Measurements from ENCODE around the gene SLC26A1. TPM values are rescaled to one million over a fixed set of nuclear protein-coding genes. Genes with fewer than 3 reads are reported as not detected.

The SLC26A1 gene
- total and polyA plus RNA-seq, 2 donors: 0.05 to 0.20 TPM

DNA sequence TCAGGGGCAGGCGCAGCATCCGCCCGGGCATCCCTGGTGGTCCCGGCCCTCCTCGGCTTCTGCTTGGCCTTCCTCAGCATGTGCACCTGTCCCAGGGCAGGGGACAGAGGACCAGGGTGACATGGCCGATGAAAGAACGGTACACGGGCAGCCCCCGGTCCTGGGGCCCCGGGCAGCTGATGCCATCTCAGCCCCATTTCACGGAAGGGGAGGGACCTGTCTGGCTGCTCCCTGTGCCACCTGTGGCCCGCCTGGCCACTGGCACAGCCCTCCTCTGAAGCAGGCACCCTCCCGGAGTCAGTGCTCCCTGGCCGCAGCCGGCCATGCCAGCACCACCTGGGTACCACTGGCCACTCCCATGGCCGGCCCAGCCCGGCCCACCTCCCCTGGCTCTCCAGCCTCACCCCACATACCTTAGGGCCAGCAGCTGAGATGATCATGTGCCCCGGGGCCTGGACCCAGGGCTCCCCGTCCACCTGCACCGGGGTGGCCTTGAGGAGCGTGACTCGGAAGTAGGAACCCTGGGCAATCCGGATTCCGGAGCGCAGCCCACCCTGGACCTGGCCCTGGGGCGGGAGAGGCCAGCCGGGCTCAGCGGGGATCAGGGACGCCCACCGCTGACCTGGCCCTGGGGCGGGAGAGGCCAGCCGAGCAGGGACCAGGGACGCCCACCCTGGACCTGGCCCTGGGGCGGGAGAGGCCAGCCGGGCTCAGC, 32.4 kb downstream of the SLC26A1 start:
- Histone ChIP-seq H3K4me3 (ENCODE audit: low read depth, low read length) (no peak overlapping the region), H3K4me1 (ENCODE audit: insufficient read depth) (no peaks in the 10 kb centered on the region), H3K27ac (ENCODE audit: low read depth) (no peak overlapping the region), H3K36me3 (ENCODE audit: insufficient read depth) (peaks cover 8% of the 10 kb centered on the region)
- 92% methylated on average over 35 of the region's 35 CpGs for WGBS
- DNase-seq (ENCODE audit: extremely low spot score): no peak

DNA sequence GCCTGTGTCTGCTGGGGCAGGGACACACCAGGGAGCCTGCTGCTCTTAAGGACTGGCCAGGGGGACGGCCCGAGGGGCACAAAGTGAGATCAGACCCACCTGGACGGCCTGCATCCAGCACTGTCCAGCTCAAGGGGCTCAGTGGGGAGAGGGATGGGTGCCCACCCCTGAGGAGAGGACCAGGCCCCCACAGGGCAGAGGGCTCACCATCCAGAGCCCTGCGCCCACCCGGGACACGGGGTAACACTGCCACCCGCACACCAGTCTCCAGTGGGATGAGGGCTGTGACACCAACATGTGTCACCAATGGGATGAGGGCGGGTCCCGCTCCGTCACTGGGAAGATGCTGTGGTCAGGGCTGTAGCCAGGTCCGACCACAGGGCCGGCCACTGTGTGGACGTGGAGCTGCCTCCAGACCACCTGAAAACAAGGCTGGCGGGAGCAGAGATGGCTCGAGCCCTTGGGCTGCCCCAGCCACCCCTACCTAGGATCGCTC, 33.0 kb downstream of the SLC26A1 start:
- WGBS: 85% methylated on average over 16 of the region's 16 CpGs
- Histone ChIP-seq H3K27ac (ENCODE audit: low read depth) (no peak overlapping the region), H3K4me3 (ENCODE audit: low read depth, low read length) (no peak overlapping the region), H3K4me1 (ENCODE audit: insufficient read depth) (no peaks in the 10 kb centered on the region), H3K36me3 (ENCODE audit: insufficient read depth) (peaks cover 8% of the 10 kb centered on the region)
- DNase-seq (ENCODE audit: extremely low spot score): no peak

- Histone ChIP-seq H3K4me3 (ENCODE audit: low read depth, low read length) (no peak overlapping the region), H3K4me1 (ENCODE audit: insufficient read depth) (no peaks in the 10 kb centered on the region), H3K27ac (ENCODE audit: low read depth) (no peak overlapping the region), H3K36me3 (ENCODE audit: insufficient read depth) (peaks cover 8% of the 10 kb centered on the region)
- DNase-seq (ENCODE audit: extremely low spot score): no peak
- 79% methylated on average over 24 of the region's 24 CpGs for WGBS
These were observed 33.7 kb downstream of the SLC26A1 start for GRCh38 chr4:959338-960139.

DNA sequence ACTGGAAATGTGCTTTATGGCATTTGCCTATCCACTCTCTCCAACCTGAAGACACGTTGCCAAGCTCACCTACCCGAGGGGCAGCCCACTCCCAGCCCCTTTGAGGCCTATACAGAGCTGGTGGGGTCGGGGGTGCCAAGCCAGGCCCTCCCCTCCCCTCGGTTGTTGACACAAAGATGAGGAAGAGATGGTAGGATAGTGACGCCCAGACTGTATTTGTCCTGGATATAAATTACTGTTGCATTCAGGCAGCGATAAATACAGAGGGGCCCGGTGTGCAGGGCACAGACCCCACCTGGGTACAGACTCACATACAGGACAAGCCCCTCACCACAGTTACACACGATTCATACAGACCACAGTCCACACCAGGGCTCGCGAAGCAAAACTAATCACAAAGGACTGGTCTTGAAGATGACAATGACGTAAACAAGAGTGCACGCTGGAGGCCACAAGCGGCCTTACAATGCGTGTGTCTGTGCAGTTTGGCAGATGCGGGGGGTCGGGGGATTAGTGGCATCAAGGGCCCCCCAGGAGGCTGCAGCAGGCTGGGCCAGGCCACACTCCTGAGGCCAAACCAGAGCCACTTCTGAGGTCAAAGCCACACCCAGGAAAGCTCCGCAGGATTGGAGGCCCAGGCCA, 34.4 kb downstream of the SLC26A1 start:
- no peak overlapping the region for H3K4me3 ChIP-seq (ENCODE audit: low read depth, low read length)

GRCh38 chr4:958314-958665, 34.9 kb downstream of the SLC26A1 start:
- DNase-seq (ENCODE audit: extremely low spot score): no peak
- no peak overlapping the region for H3K4me3 ChIP-seq (ENCODE audit: low read depth, low read length)
- 92% methylated on average over 17 of the region's 17 CpGs for WGBS
- no peak overlapping the region for H3K27ac ChIP-seq (ENCODE audit: low read depth)
- H3K4me1 ChIP-seq (ENCODE audit: insufficient read depth): no peaks in the 10 kb centered on the region
- H3K36me3 ChIP-seq (ENCODE audit: insufficient read depth): peaks cover 9% of the 10 kb centered on the region

More for the DNA sequence above, 34.4 kb downstream of the SLC26A1 start:
- Histone ChIP-seq H3K4me1 (ENCODE audit: insufficient read depth) (no peaks in the 10 kb centered on the region), H3K36me3 (ENCODE audit: insufficient read depth) (peaks cover 8% of the 10 kb centered on the region), H3K27ac (ENCODE audit: low read depth) (no peak overlapping the region)
- 78% methylated on average over 17 of the region's 17 CpGs for WGBS
- no peak for DNase-seq (ENCODE audit: extremely low spot score)

GRCh38 chr4:957581-958313, 35.5 kb downstream of the SLC26A1 start:
- 93% methylated on average over 45 of the region's 45 CpGs for WGBS
- no peak overlapping the region for H3K27ac ChIP-seq (ENCODE audit: low read depth)
- peaks cover 11% of the 10 kb centered on the region for H3K36me3 ChIP-seq (ENCODE audit: insufficient read depth)
- no peak overlapping the region for H3K4me3 ChIP-seq (ENCODE audit: low read depth, low read length)
- H3K4me1 ChIP-seq (ENCODE audit: insufficient read depth): no peaks in the 10 kb centered on the region
- no peak for DNase-seq (ENCODE audit: extremely low spot score)

DNA sequence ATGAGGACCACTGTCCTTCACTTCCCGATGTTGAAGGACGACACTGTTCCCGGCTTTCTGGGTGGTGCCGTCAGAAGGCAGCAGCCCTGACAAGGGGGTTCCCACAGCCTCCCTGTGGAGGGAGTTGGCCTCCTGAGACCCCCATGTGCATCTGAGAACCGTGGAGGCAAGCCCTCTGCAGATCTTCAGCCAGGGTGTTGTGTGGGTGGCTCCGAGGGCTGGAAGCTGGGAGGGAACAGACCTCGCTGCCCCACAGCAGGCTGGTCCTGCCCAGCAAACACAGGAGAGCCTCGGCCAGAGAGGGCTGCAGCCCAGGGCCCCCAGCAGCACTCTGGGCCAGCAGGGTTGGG, 36.0 kb downstream of the SLC26A1 start:
- WGBS: 75% methylated on average over 8 of the region's 8 CpGs
- Histone ChIP-seq H3K4me1 (ENCODE audit: insufficient read depth) (no peaks in the 10 kb centered on the region), H3K27ac (ENCODE audit: low read depth) (no peak overlapping the region), H3K36me3 (ENCODE audit: insufficient read depth) (peaks cover 10% of the 10 kb centered on the region), H3K4me3 (ENCODE audit: low read depth, low read length) (no peak overlapping the region)
- DNase-seq (ENCODE audit: extremely low spot score): no peak

- Histone ChIP-seq H3K27ac (ENCODE audit: low read depth) (no peak overlapping the region), H3K36me3 (ENCODE audit: insufficient read depth) (peaks cover 8% of the 10 kb centered on the region), H3K4me3 (ENCODE audit: low read depth, low read length) (no peak overlapping the region), H3K4me1 (ENCODE audit: insufficient read depth) (no peaks in the 10 kb centered on the region)
- 84% methylated on average over 14 of the region's 14 CpGs for WGBS
- no peak for DNase-seq (ENCODE audit: extremely low spot score)
These were observed 36.5 kb downstream of the SLC26A1 start for GRCh38 chr4:956531-957230.

GRCh38 chr4:955931-956381, 37.2 kb downstream of the SLC26A1 start:
- Histone ChIP-seq H3K27ac (ENCODE audit: low read depth) (no peak overlapping the region), H3K4me3 (ENCODE audit: low read depth, low read length) (no peak overlapping the region), H3K4me1 (ENCODE audit: insufficient read depth) (no peaks in the 10 kb centered on the region), H3K36me3 (ENCODE audit: insufficient read depth) (peaks cover 3% of the 10 kb centered on the region)
- 75% methylated on average over 12 of the region's 12 CpGs for WGBS
- no peak for DNase-seq (ENCODE audit: extremely low spot score)

DNA sequence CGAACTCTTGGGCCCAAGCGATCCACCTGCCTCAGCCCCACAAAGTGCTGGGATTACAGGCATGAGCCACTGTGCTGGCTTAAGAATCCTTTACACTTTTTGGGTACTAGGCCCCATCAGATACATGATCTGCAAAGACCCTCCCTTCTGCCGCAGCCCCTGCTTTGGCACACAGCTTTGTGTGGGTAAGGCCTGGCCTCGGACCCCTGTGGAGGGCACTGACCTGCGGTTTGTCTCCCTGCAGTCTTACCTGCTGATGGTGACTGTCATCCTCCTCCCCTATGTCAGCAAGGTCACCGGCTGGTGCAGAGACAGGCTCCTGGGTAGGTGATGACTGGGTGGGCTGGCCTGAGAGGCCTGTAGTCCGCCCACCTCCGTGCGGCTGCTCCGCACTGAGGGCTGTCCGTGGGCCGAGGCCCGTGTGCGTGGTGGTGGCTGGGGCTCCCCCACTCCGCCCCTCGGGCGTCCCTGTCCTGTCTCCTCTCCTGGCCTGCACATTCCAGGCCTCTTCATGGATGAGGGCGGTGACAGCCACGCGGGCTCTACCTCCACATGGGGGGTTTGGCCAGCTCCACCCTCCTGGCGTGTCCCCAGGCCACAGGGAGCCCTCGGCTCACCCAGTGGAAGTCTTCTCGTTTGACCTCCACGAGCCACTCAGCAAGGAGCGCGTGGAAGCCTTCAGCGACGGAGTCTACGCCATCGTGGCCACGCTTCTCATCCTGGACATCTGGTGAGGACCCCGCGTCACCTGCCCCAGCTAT, 37.9 kb downstream of the SLC26A1 start:
- no peak overlapping the region for H3K4me3 ChIP-seq (ENCODE audit: low read depth, low read length)
- no peak overlapping the region for H3K27ac ChIP-seq (ENCODE audit: low read depth)
- no peaks in the 10 kb centered on the region for H3K4me1 ChIP-seq (ENCODE audit: insufficient read depth)
- DNase-seq (ENCODE audit: extremely low spot score): no peak
- 92% methylated on average over 33 of the region's 33 CpGs for WGBS
- H3K36me3 ChIP-seq (ENCODE audit: insufficient read depth): peaks cover 3% of the 10 kb centered on the region

DNA sequence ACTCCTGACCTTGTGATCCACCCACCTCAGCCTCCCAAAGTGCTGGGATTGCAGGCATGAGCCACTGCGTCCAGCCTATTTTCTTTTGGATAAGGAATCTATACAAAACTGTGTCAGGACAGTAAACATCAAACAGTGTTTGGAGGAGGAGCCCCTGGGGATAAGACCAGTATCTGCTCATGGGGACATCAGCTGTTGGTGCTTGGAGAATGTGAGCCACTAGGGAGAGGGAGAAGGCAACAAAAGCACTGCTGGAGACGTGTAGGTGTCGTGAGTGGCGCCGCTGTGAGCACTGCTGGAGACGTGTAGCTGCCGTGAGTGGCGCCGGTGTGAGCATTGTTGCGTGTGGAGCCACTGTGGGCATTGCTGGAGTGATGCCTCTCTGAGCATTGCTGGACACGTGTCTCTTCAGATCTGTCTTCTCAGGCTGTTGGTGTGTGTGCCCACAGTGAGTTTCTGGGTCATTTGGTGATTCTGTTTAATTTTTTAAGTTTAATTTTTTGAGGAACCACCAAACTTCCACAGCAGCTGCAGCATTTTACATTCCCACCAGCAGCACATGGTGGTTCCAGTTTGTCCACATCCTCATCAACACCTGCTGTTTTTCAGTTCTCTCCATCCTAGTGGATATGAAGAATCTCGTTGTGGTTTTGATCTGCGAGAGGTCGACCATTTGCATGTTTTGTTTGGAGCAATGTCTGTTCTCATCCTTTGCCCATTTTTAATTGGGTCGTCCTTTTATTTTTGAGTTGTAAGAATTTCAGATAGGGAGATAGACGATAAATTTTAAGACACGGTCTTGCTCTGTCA, 38.8 kb downstream of the SLC26A1 start:
- Histone ChIP-seq H3K4me1 (ENCODE audit: insufficient read depth) (no peaks in the 10 kb centered on the region), H3K4me3 (ENCODE audit: low read depth, low read length) (no peak overlapping the region), H3K36me3 (ENCODE audit: insufficient read depth) (peaks cover 3% of the 10 kb centered on the region), H3K27ac (ENCODE audit: low read depth) (no peak overlapping the region)
- DNase-seq (ENCODE audit: extremely low spot score): no peak
- WGBS: 93% methylated on average over 17 of the region's 17 CpGs

GRCh38 chr4:953574-953915, 39.7 kb downstream of the SLC26A1 start:
- WGBS: 98% methylated on average over 13 of the region's 13 CpGs
- Histone ChIP-seq H3K27ac (ENCODE audit: low read depth) (no peak overlapping the region), H3K4me1 (ENCODE audit: insufficient read depth) (no peaks in the 10 kb centered on the region), H3K4me3 (ENCODE audit: low read depth, low read length) (no peak overlapping the region), H3K36me3 (ENCODE audit: insufficient read depth) (peaks cover 3% of the 10 kb centered on the region)
- DNase-seq (ENCODE audit: extremely low spot score): no peak
